ENCODE results near the gene ACSM3. TPM values are rescaled to one million over a fixed set of nuclear protein-coding genes. Genes with fewer than 3 reads are reported as not detected.

The ACSM3 gene
- total and polyA plus RNA-seq, 2 experiments from 2014 or later, result 0.65 to 1.7 TPM

DNA sequence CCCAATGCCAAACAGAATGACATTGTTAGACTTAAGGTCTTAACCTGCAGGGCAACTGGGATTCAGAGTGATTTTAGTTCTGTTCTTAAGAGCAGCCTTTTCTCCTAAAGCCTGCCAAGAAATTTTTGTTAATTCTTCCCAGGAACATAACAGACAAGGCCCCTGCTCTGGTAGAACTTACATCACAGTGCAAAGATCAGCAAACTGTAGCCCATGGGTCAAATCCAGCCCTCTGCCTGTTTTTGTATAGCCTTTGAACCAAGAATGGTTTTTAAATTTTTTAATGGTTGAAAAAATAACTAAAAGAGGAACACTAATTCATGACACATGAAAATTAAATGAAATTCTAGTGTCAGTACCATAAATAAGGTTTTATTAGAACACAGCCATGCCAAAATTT is 3.8 kb downstream of the ACSM3 start:
- Histone ChIP-seq H3K4me2 (ENCODE audit: unreplicated experiment) (no peak overlapping the region), H3K9me2 (ENCODE audit: insufficient read depth) (no peaks in the 10 kb centered on the region), H3K4me3 (no peak overlapping the region), H4K20me1 (ENCODE audit: insufficient read depth) (no peaks in the 10 kb centered on the region), H3K27ac (no peak overlapping the region), H3K9ac (no peak overlapping the region), H3K4me1 (ENCODE audit: insufficient read depth) (no peaks in the 10 kb centered on the region), H3K27me3 (replicated peaks; ENCODE audit: insufficient read depth) (no peaks in the 10 kb centered on the region), H3K9me3 (ENCODE audit: low read depth) (no peaks in the 10 kb centered on the region), H3K36me3 (ENCODE audit: low read depth) (no peaks in the 10 kb centered on the region), H3K79me2 (ENCODE audit: insufficient read depth) (no peaks in the 10 kb centered on the region), H2AFZ (no peak overlapping the region), H3F3A (ENCODE audit: insufficient read depth) (no peaks in the 10 kb centered on the region)
- no peak for DNase-seq
- in situ Hi-C loops (cut with MboI), result no loop called here
- TF ChIP-seq EZH2phosphoT487 (IDR thresholded peaks at IDR 0.05; ENCODE audit: insufficient read depth, low read depth) (no peak), EZH2 (IDR thresholded peaks at IDR 0.05; ENCODE audit: insufficient read depth, poor library complexity, severe bottlenecking) (no peak)

DNA sequence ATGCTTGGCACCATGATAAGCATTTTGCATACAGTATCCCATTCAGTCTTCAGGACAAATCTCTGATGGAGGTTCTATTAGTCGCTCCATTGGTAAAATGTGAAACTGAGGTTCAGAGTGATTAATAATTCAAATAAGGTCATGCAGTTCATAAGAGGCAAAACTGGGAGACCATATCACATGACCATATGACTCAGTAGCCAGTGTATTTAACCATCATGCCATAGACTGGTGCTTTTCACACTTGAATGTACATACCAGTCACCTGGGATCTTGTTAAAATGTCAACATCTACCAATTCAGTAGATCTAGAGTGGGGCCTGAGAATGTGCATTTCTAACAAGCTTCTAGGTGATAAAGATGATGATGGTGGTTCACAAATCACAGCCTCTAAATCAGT is 4.3 kb downstream of the ACSM3 start:
- H3K27ac ChIP-seq, result no peak overlapping the region
- H3F3A ChIP-seq (ENCODE audit: insufficient read depth), result no peaks in the 10 kb centered on the region
- H3K27me3 ChIP-seq (replicated peaks; ENCODE audit: insufficient read depth), result no peaks in the 10 kb centered on the region
- H3K9me2 ChIP-seq (ENCODE audit: insufficient read depth), result no peaks in the 10 kb centered on the region
- H3K36me3 ChIP-seq (ENCODE audit: low read depth), result no peaks in the 10 kb centered on the region
- H3K79me2 ChIP-seq (ENCODE audit: insufficient read depth), result no peaks in the 10 kb centered on the region
- H3K4me2 ChIP-seq (ENCODE audit: unreplicated experiment), result no peak overlapping the region
- no peak for DNase-seq
- no peaks in the 10 kb centered on the region for H4K20me1 ChIP-seq (ENCODE audit: insufficient read depth)
- H3K4me1 ChIP-seq (ENCODE audit: insufficient read depth), result no peaks in the 10 kb centered on the region
- no peak overlapping the region for H3K4me3 ChIP-seq
- in situ Hi-C loops (cut with MboI), result no loop called here
- TF ChIP-seq EZH2phosphoT487 (IDR thresholded peaks at IDR 0.05; ENCODE audit: insufficient read depth, low read depth), result no peak
- no peak for TF ChIP-seq EZH2 (IDR thresholded peaks at IDR 0.05; ENCODE audit: insufficient read depth, poor library complexity, severe bottlenecking)
- no peaks in the 10 kb centered on the region for H3K9me3 ChIP-seq (ENCODE audit: low read depth)
- H3K9ac ChIP-seq, result no peak overlapping the region
- 83 to 96% methylated on average over 1 of the region's 1 CpG for WGBS, 2 experiments (ENCODE audit: low coverage in 1 of 2, low lambda C conversion rate in 2 of 2, missing lambda C conversion rate in 2 of 2)
- no peak overlapping the region for H2AFZ ChIP-seq

DNA sequence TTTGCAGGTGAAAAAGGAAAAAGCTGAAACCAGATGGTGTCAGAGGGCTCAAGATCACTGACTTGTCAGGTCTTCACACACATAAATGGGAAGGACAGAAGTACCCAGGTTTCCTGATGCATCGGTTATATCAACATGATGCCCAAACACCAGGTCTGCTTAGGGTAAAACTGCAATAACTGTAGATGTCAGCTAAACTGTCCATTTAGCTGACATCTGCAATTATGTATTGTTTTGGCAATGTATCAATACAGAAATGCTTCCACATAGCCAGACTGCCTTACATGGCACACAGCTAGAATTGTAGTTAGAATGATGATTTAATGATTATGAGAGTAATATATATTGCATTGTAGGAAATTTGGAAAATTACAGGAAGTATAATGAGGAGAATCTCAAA is 5.0 kb downstream of the ACSM3 start:
- no peak overlapping the region for H3K4me3 ChIP-seq
- no peaks in the 10 kb centered on the region for H3K9me2 ChIP-seq (ENCODE audit: insufficient read depth)
- H3K27ac ChIP-seq, result no peak overlapping the region
- no peak overlapping the region for H3K9ac ChIP-seq
- H3K4me1 ChIP-seq (ENCODE audit: insufficient read depth), result no peaks in the 10 kb centered on the region
- no peaks in the 10 kb centered on the region for H3K36me3 ChIP-seq (ENCODE audit: low read depth)
- H3K4me2 ChIP-seq (ENCODE audit: unreplicated experiment), result no peak overlapping the region
- DNase-seq, result no peak
- in situ Hi-C loops (cut with MboI), result no loop called here
- no peak overlapping the region for H2AFZ ChIP-seq
- 0 to 8% methylated on average over 1 of the region's 1 CpG for WGBS, 2 experiments (ENCODE audit: low coverage in 1 of 2, low lambda C conversion rate in 2 of 2, missing lambda C conversion rate in 2 of 2)
- H3K79me2 ChIP-seq (ENCODE audit: insufficient read depth), result no peaks in the 10 kb centered on the region
- H3F3A ChIP-seq (ENCODE audit: insufficient read depth), result no peaks in the 10 kb centered on the region
- H3K9me3 ChIP-seq (ENCODE audit: low read depth), result no peaks in the 10 kb centered on the region
- no peaks in the 10 kb centered on the region for H4K20me1 ChIP-seq (ENCODE audit: insufficient read depth)
- no peaks in the 10 kb centered on the region for H3K27me3 ChIP-seq (replicated peaks; ENCODE audit: insufficient read depth)
- TF ChIP-seq EZH2phosphoT487 (IDR thresholded peaks at IDR 0.05; ENCODE audit: insufficient read depth, low read depth) (no peak), EZH2 (IDR thresholded peaks at IDR 0.05; ENCODE audit: insufficient read depth, poor library complexity, severe bottlenecking) (no peak)

DNA sequence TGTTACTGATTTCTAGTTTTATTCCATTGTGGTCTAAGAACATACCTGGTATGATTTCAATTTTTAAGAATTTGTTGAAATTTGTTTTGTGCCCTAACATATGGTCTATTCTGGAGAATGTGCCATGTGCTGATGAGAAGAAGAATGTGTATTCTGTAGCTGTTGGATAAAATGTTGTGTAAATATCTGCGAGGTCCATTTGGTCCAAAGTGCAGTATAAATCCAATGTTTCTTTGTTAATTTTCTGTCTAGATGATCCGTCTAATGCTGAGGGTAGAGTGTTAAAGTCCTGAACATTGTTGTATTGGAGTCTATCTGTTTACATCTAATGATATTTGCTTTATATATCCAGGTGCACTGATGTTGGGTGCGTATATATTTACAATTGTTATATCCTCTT is 9.9 kb downstream of the ACSM3 start:
- H3K27ac ChIP-seq, result no peak overlapping the region
- H3K4me2 ChIP-seq (ENCODE audit: unreplicated experiment), result no peak overlapping the region
- no peaks in the 10 kb centered on the region for H3K79me2 ChIP-seq (ENCODE audit: insufficient read depth)
- TF ChIP-seq EZH2phosphoT487 (IDR thresholded peaks at IDR 0.05; ENCODE audit: insufficient read depth, low read depth) (no peak), EZH2 (IDR thresholded peaks at IDR 0.05; ENCODE audit: insufficient read depth, poor library complexity, severe bottlenecking) (no peak)
- H3F3A ChIP-seq (ENCODE audit: insufficient read depth), result no peaks in the 10 kb centered on the region
- H3K9me2 ChIP-seq (ENCODE audit: insufficient read depth), result no peaks in the 10 kb centered on the region
- no peak overlapping the region for H3K4me3 ChIP-seq
- no peak for DNase-seq
- no peak overlapping the region for H3K9ac ChIP-seq
- WGBS, 2 experiments (ENCODE audit: low coverage in 1 of 2, low lambda C conversion rate in 2 of 2, missing lambda C conversion rate in 2 of 2), result 66 to 77% methylated on average over 3 of the region's 3 CpGs
- no peaks in the 10 kb centered on the region for H3K27me3 ChIP-seq (replicated peaks; ENCODE audit: insufficient read depth)
- H2AFZ ChIP-seq, result no peak overlapping the region
- H3K36me3 ChIP-seq (ENCODE audit: low read depth), result no peaks in the 10 kb centered on the region
- H3K4me1 ChIP-seq (ENCODE audit: insufficient read depth), result no peaks in the 10 kb centered on the region
- no peaks in the 10 kb centered on the region for H4K20me1 ChIP-seq (ENCODE audit: insufficient read depth)
- in situ Hi-C loops (cut with MboI), result no loop called here
- no peaks in the 10 kb centered on the region for H3K9me3 ChIP-seq (ENCODE audit: low read depth)

DNA sequence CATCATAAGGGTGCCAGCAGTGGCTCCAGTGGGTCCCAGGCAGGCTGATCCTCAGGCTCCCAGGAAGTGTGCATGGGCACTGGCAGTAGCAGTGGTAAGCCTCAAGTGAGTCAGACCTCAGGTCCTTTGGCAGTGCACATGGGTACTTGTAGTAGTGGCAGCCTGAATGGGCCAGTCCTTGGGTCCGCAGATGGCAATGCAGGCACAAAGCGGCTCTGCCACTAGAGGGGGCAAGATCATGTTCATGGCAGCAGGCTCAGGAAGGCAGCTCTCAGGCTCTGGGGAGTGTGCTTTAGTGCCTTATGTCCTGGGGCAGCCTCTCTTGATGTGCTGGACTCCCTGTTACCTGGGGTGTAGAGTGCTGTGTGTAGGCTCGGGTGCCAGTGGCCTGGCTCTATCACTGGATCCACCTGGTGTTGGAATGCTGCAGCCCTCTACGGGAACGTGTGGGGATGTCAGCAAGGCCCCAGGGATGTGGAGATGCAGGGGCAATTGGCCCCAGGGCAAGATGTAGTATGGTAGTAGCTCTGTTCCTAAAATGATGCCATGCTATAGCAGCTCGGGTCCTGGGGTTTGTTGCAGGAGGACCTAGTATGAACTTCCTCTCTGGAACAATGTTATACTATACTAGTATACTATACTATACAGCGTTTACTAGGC is 11.0 kb downstream of the ACSM3 start:
- H3K36me3 ChIP-seq (ENCODE audit: low read depth), result no peaks in the 10 kb centered on the region
- WGBS, 2 experiments (ENCODE audit: low coverage in 1 of 2, low lambda C conversion rate in 2 of 2, missing lambda C conversion rate in 2 of 2), result 55% methylated on average over 7 of the region's 7 CpGs
- DNase-seq, result peak; percentile 72
- no peak overlapping the region for H3K27ac ChIP-seq
- no peaks in the 10 kb centered on the region for H3K79me2 ChIP-seq (ENCODE audit: insufficient read depth)
- H3K9me3 ChIP-seq (ENCODE audit: low read depth), result no peaks in the 10 kb centered on the region
- no peaks in the 10 kb centered on the region for H4K20me1 ChIP-seq (ENCODE audit: insufficient read depth)
- no peaks in the 10 kb centered on the region for H3K9me2 ChIP-seq (ENCODE audit: insufficient read depth)
- H3K9ac ChIP-seq, result no peak overlapping the region
- H3K4me1 ChIP-seq (ENCODE audit: insufficient read depth), result no peaks in the 10 kb centered on the region
- in situ Hi-C loops (cut with MboI), result no loop called here
- TF ChIP-seq EZH2 (IDR thresholded peaks at IDR 0.05; ENCODE audit: insufficient read depth, poor library complexity, severe bottlenecking) (no peak), EZH2phosphoT487 (IDR thresholded peaks at IDR 0.05; ENCODE audit: insufficient read depth, low read depth) (no peak)
- no peak overlapping the region for H2AFZ ChIP-seq
- H3K27me3 ChIP-seq (replicated peaks; ENCODE audit: insufficient read depth), result no peaks in the 10 kb centered on the region
- no peaks in the 10 kb centered on the region for H3F3A ChIP-seq (ENCODE audit: insufficient read depth)
- no peak overlapping the region for H3K4me2 ChIP-seq (ENCODE audit: unreplicated experiment)
- no peak overlapping the region for H3K4me3 ChIP-seq
